GM19372 (cell line): Measurements from ENCODE around the gene RIC3.

Experiments
- ATAC-seq: cut with Tn5 transposase; IDR thresholded peaks from one replicate; pipeline ENCODE4 v1.9.1; 2021; ENCODE audit warnings: mild to moderate bottlenecking, low read depth, moderate library complexity; ENCODE audit not compliant: unreplicated experiment

RIC3 gene

GRCh38 chr11:8070417-8071115 is 98.3 kb downstream of the RIC3 start:
- ATAC-seq: no peak

- no peak for ATAC-seq
Observed at GRCh38 chr11:8069771-8070170, 99.1 kb downstream of the RIC3 start.

- no peak for ATAC-seq
Observed at GRCh38 chr11:8068605-8069221, 100.1 kb downstream of the RIC3 start.

GRCh38 chr11:8067929-8068575 is 100.8 kb downstream of the RIC3 start:
- ATAC-seq: no peak

GRCh38 chr11:8067567-8067928 is 101.3 kb downstream of the RIC3 start:
- ATAC-seq: no peak

GRCh38 chr11:8066911-8067455 is 101.8 kb downstream of the RIC3 start:
- no peak for ATAC-seq

GRCh38 chr11:8066036-8066910 is 102.6 kb downstream of the RIC3 start:
- no peak for ATAC-seq

GRCh38 chr11:8065031-8065430 is 103.8 kb downstream of the RIC3 start:
- no peak for ATAC-seq

- no peak for ATAC-seq
Observed at GRCh38 chr11:8063324-8063723, 105.5 kb downstream of the RIC3 start.

GRCh38 chr11:8062781-8063257 is 106.0 kb downstream of the RIC3 start:
- no peak for ATAC-seq

- ATAC-seq: no peak
Observed at GRCh38 chr11:8061555-8062428, 107.0 kb downstream of the RIC3 start.

GRCh38 chr11:8060801-8061554 is 107.8 kb downstream of the RIC3 start:
- no peak for ATAC-seq

- no peak for ATAC-seq
Observed at GRCh38 chr11:8060146-8060719, 108.6 kb downstream of the RIC3 start.

GRCh38 chr11:8059571-8060011 is 109.2 kb downstream of the RIC3 start:
- no peak for ATAC-seq

GRCh38 chr11:8059030-8059429 is 109.8 kb downstream of the RIC3 start:
- no peak for ATAC-seq

GRCh38 chr11:8058216-8058615 is 110.6 kb downstream of the RIC3 start:
- ATAC-seq: no peak

GRCh38 chr11:8056810-8057463 is 111.9 kb downstream of the RIC3 start:
- ATAC-seq: no peak
